ENCODE measurements around the gene DCDC2C. TPM values are rescaled to one million over a fixed set of nuclear protein-coding genes. Genes with fewer than 3 reads are reported as not detected.
A peak's percentile ranks its signal among the peaks of the same experiment; 100 is the strongest.

Gene DCDC2C
- total RNA-seq, 1 donor from 2014 or later, result not detected

DNA sequence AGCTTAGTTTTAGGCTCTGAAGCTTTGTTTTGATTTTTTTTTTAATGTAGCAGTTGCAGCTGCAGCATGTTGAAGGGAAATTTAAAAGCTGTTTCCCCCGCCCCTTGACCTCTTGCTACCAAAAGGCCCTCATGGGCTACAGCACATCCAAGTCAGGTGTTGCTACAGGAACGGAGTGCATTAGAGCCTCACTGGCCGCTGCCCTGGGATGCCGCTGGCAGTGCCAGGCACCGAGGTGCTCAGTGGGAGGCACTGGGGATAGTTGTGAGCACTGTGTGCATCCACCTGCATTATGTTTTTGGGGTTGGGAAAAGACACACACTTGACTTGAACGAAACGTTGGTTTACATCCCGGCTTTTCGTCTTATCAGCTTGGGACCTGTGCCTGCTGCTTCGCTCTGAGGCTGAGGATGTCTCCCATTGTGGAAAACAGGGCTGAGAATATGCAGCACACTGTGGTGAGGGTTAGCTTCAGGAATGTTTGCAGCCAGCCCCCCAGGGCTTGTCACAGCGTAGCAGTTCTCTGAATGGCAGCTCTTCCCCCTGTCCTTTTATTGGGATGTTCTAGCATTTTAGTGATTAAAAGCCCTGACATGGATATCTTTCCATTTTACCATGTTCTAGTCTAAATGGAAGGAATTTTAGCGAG is 24.1 kb downstream of the DCDC2C start:
- H3K4me3 ChIP-seq, result no peak overlapping the region
- no peak overlapping the region for H3K27ac ChIP-seq
- TF ChIP-seq, protein P1, sequence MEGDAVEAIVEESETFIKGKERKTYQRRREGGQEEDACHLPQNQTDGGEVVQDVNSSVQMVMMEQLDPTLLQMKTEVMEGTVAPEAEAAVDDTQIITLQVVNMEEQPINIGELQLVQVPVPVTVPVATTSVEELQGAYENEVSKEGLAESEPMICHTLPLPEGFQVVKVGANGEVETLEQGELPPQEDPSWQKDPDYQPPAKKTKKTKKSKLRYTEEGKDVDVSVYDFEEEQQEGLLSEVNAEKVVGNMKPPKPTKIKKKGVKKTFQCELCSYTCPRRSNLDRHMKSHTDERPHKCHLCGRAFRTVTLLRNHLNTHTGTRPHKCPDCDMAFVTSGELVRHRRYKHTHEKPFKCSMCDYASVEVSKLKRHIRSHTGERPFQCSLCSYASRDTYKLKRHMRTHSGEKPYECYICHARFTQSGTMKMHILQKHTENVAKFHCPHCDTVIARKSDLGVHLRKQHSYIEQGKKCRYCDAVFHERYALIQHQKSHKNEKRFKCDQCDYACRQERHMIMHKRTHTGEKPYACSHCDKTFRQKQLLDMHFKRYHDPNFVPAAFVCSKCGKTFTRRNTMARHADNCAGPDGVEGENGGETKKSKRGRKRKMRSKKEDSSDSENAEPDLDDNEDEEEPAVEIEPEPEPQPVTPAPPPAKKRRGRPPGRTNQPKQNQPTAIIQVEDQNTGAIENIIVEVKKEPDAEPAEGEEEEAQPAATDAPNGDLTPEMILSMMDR (IDR thresholded peaks at IDR 0.05), result no peak
- no peaks in the 10 kb centered on the region for H3K36me3 ChIP-seq
- intact Hi-C loops (cut with DNase I), result no loop called here
- no peaks in the 10 kb centered on the region for H3K4me1 ChIP-seq
- DNase-seq, result no peak
- ATAC-seq, result no peak
- no peaks in the 10 kb centered on the region for H3K27me3 ChIP-seq (ENCODE audit: low read depth)
- H3K9me3 ChIP-seq, result no peaks in the 10 kb centered on the region

DNA sequence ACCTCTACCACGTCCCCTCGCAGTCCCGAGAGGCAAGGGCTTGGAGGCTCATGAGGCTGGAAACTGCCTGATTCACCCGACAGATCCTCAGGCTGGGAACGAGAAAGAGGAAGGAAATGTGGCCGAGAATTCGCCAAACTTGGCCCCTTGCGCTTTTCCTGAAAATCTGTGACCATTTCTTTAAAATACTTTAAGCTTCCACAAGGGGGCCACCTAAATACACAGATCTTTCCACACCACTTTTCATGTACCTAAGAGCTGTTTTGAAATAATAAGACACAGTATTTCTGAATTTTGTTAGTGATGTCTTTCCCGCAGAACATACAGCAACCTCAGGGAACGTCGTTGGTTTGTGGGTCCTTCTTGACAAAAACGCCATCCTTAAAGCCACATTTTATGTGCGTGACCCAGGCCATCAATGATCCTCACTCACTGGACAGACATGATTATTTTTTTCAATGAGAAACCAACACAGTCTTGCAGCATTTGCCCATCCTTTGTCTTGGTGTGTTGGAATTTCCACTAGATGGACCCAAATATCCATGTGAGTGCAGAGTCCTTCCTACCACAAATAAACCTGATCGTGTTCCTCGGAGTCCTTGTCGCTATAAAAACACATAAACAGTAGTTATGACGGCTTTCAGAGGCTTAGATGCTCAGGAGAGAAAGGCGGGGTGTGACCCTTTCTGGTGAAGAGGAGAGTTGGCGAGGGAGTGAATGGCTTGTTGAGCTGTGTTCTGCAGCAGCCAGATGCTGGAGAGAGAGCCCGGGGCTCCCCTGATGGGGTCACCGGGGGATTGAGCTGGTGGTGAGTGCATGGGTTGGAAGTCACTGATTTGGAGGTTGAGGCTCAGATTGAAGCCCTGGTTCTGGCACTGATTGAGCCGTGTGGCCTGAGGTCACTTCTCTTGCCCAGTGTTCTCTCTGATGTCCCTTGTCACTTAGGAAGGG is 25.0 kb downstream of the DCDC2C start:
- ATAC-seq, result peak in 1 of 2 donors; percentile 25
- Histone ChIP-seq H3K27ac (no peak overlapping the region), H3K9me3 (no peaks in the 10 kb centered on the region), H3K27me3 (ENCODE audit: low read depth) (no peaks in the 10 kb centered on the region), H3K4me3 (no peak overlapping the region), H3K4me1 (no peaks in the 10 kb centered on the region), H3K36me3 (no peaks in the 10 kb centered on the region)
- intact Hi-C loops (cut with DNase I), result no loop called here
- DNase-seq, result no peak
- TF ChIP-seq, protein P1 (IDR thresholded peaks at IDR 0.05), result peak; percentile 51

DNA sequence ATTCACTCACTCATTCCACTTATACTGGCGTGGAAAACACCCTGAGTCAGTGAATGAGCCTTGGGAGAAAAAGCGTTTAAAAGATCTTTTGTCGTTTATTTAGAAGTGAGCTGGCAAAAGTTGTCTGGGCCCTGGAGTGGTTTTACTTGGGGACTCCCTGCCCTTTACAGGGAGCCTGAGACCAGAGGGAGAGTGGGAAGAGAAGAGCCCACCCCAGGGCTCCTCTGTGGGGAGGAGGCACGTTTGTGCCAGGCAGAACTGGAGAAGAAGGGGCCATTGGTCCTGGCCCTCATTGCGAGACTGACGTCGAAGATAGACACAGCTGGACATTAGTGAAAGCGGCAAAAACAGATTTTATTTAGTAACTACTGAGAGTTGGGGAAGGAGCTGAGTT is 25.7 kb downstream of the DCDC2C start:
- intact Hi-C loops (cut with DNase I), result no loop called here
- Histone ChIP-seq H3K36me3 (no peaks in the 10 kb centered on the region), H3K4me3 (no peak overlapping the region), H3K9me3 (no peaks in the 10 kb centered on the region), H3K4me1 (no peaks in the 10 kb centered on the region), H3K27ac (no peak overlapping the region), H3K27me3 (ENCODE audit: low read depth) (no peaks in the 10 kb centered on the region)
- DNase-seq (no peak), ATAC-seq (no peak)
- TF ChIP-seq, protein P1 (IDR thresholded peaks at IDR 0.05), result no peak

DNA sequence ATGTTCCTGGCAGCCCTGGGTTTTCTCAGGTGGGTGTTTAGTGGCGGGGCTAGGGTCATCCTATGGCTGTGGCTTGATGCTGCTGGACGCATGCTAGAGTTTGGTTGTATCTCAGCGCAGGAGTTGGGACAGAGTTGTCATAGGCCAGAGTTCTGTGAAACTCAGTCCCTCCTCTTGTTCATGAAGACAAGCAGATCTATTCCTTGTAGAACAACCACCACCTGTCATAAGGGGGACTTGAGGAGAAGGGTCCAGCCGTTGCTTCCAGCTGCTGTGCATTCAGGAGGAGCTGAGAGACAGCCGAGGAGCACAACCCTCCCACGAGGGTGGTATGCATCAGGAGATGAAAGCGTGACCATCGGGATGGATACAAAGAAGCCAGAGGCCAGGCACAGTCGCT is 26.4 kb downstream of the DCDC2C start:
- Histone ChIP-seq H3K27ac (no peak overlapping the region), H3K4me1 (no peaks in the 10 kb centered on the region), H3K9me3 (no peaks in the 10 kb centered on the region), H3K27me3 (ENCODE audit: low read depth) (no peaks in the 10 kb centered on the region), H3K36me3 (no peaks in the 10 kb centered on the region), H3K4me3 (no peak overlapping the region)
- intact Hi-C loops (cut with DNase I), result no loop called here
- TF ChIP-seq, protein P1 (IDR thresholded peaks at IDR 0.05), result no peak
- DNase-seq (no peak), ATAC-seq (no peak)

DNA sequence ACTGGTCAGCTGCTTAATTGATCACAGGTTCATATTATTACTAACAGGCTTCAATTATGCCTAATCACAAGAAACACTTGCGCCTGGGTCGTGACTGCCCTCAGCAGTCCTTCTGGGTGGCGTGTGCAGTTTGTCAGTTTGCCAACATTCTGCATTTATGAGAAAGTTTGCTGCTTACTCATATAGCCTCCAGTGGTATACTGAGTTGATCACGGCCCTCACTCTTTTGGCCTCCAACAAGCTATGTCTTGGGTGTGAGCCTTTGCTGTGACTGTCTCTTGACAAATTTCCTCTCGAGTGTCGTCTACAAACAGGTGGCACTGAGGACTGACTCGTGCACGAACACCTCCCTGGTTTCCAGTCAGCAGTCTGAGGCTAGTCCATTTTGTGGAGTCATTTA is 27.3 kb downstream of the DCDC2C start:
- TF ChIP-seq, protein P1 (IDR thresholded peaks at IDR 0.05), result no peak
- DNase-seq (no peak), ATAC-seq (no peak)

More for the DNA sequence above, 27.3 kb downstream of the DCDC2C start:
- no peak overlapping the region for H3K27ac ChIP-seq
- H3K4me3 ChIP-seq, result no peak overlapping the region
- H3K9me3 ChIP-seq, result no peaks in the 10 kb centered on the region
- H3K4me1 ChIP-seq, result no peaks in the 10 kb centered on the region
- H3K27me3 ChIP-seq (ENCODE audit: low read depth), result no peaks in the 10 kb centered on the region
- intact Hi-C loops (cut with DNase I), result no loop called here
- no peaks in the 10 kb centered on the region for H3K36me3 ChIP-seq

All from lower lobe of right lung (tissue), 2 donors.